HG03558 (cell line): Measurements from ENCODE around the gene PRXL2A.
"Not testable (repeated sequence)": the region's sequence is repeated elsewhere in the genome, so short reads cannot be mapped to it uniquely, and the experiment has no call there.

Experiments used
- ATAC-seq: cut with Tn5 transposase; IDR thresholded peaks from one replicate; pipeline ENCODE4 v1.9.1; 2021; ENCODE audit warnings: moderate number of reproducible peaks; ENCODE audit not compliant: unreplicated experiment; ENCODE audit errors: extremely low read depth

PRXL2A gene

DNA sequence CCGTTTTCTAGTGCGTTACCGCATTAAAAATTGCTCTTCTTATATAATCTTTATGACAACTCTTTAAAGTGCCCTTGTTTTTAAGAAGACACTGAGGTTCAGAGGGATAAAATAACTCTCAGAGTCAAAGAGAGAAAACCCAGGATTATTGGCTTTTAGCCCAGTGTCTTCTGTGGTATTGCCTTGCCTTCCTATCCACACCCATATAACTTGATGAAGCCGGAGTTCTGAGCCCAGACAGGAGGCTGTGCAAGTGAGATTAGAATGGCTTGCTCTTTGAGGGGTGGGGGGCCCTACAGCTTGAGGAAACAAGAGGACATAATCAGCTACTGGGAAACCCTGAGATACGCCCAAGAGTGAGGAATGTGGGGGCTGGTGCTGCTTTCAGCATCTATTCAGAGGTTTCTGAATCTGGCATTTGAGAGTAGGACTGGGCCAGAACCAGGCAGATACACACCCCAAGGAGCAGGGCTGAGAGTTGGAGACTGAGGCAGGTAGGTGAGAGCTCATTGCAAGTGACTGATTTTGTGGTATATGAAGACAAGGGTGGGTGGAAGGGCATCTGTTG is 2.3 kb downstream of the PRXL2A start:
- ATAC-seq, result no peak

DNA sequence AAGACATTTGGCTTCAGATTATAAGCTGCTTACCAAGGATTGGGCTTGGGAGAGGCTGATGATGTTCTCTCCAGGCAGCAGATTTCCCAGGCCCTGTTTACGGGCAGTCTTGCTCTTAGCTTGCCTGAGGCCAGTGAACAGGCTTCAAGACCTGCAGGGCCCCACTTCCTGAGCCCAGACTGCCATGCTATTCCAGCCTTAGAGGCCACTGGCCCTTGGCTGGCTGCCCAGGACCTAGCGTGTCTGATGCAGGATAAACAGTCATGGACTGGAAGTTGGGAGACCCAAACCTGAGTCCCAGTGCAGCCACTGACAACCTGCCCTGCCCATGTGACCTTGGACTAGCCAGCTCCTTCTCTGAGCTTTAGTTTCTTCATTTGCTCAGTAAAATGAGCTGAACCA is 2.9 kb downstream of the PRXL2A start:
- no peak for ATAC-seq

DNA sequence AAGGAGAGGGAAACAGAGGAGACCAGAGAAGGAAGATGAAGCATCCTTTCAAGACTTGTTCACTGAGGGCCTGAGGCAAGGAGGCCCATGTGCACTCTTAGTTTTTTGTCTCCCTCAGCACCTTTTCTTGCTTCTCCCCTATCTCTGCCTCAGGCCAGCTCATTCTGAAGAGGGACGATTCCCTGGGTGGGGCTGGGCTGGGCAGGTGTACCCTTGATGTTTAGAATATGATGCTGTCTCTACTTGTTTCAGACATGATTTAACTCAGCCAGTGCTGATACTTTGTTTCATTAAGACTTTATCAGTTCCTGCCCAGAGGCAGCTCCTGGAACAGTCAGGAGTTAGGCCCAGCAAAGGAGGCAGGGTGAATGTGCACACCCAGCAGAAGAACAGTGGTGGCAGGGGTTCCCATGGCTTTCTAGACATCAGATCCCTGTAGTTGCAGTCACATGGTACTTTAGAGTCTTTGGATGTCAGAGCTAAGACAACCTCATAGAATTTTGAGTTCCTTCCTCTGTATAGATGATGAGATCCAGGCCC is 3.4 kb downstream of the PRXL2A start:
- no peak for ATAC-seq

DNA sequence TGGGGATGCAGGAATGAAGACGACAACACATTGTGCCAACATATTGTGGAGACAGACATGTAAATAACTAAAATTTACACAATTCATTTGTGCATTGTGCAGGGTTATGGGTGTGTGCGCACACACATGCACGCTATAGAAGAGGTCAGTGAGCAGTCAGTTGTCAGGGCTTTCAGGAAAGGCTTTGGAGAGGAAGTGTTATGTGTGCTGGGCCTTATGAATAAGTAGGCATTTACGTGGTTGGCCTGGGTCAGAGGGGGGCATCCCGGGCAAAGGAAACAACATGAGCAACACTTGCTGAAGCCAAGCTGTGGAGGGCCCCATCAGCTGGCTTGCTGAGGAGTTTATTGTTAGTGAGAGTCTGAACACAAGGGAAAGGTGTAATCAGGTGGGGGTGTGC is 4.1 kb downstream of the PRXL2A start:
- no peak for ATAC-seq

DNA sequence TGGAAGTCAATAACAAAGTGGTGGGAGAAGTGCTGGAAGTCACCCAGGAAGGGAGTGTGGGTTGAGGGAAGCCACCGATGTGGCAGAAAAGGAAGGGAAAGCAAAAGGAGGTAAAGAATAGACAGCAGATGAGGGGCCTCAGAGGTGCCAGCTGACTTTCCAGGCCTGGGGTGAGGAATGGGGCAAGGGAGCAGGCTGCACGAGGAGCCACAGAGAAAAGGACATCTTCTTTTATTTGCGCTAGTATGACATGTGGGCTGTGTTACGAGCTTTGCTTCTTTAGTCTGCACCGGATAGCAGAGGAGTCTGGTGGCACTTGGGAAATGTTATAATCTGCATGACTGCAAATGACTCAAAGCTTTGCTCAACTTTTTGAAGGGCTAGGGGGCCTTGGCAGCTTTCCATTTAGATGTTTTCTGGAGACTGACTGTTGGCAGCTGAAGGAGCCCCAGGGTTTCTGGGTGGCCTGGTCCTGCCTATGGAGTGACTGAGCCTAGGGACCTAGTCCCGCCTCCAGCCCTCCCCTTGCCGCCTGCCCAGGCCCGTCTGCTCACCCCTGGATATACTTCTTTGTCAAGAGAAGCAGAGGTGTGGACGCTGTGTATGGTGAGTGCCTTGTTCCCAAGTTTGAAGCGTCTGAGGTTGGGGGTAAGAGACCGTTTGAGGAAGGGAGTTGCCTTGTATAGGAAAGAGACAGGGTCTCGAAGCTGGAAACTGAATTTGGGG is 5.1 kb downstream of the PRXL2A start:
- ATAC-seq, result no peak

DNA sequence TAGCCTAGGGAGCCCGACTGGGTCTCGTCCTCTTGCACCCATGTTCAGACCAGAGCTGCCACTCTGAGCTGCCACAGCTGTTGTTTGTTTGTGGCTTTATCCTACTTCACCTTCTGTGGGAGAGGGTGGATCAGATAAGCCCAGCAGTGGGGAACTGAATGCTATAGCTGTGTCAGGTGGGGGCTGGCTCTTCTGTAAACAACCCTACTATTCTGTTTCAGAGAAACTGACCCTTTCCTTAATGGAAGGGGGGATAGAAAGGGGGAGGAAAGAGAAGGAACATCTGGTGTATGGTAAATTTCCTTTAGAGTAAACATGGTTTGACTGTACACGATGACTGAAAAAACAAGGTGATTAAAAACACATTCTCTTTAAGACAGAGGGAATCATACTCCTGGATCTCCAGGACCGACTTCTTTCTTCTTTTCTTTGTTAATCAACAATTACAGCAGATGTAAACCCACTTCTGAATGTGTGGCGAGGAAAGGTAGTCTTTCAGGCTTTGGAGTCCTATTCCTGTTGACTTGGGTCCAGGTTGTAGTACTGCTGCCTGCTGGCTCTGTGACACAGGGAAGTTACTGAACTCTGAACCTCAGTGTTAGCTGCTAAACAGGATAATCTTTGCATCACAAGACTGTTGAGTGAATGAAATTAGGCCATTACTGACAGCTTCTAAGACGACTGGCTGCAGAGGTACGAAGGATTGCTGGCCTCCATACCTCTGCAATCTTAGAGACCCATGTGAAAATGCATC is 6.0 kb downstream of the PRXL2A start:
- no peak for ATAC-seq

DNA sequence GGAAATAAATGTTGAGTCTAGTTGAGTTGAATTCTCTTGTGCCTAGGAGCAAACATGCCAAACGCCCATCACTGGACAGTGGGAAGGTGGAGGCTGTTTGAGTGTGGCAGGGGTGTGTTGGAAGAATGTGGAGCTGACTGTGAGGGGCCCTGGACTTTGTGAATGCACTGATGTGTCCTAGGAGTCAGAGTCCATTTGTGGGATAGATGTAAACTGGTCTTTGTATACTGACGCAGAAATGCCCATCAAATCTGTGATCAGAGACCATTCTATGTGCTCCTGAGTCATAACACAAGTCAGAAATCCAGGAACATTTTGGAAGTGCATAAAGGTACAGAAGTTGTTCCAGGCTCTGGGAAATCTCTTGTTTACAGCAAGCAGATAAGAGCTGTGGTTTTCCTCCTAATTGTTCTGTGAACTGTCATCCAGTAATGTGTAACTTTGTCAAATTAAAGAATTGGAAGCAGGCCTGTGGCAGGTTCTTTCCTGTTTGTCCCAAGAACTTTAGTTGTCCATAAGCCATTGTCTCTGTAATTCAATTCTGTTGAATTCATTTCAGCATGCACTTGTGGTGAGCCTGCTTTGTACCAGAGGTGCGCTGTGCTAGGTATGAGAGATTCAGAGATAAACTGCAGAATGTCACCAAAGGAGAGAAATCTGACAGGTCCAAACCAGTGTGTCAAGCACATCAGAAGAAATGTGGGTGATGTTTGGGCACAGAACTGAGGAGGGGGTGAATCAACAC is 7.6 kb downstream of the PRXL2A start:
- no peak for ATAC-seq

DNA sequence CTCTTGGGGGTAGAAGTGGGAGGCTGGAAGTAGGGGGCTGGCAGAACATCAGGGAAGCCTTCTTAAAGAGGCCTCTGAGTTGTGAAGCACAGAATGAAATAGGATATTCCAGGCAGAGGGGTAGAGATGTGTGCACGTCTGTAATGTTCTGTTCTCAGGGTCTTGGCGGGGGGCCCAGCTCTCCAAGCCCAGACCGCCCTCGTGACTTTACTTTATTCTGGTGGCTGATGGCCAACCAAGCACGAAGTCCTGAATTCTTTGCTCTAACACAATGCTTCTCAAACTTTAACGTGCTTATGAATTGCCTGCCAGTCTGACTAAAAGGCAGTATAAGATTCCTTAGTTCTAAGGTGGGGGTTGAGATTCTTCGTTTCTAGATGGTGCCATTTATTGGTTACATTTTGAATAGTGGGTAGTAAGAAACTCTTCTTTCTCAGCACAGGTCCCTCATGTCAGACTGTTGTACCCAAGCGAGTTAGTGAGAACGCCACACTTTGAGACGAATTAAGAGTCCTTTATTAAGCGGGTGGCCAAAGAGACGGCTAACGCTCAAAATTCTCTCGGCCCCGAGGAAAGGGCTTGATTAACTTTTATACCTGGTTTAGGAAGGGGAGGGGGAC is 8.2 kb downstream of the PRXL2A start:
- no peak for ATAC-seq

DNA sequence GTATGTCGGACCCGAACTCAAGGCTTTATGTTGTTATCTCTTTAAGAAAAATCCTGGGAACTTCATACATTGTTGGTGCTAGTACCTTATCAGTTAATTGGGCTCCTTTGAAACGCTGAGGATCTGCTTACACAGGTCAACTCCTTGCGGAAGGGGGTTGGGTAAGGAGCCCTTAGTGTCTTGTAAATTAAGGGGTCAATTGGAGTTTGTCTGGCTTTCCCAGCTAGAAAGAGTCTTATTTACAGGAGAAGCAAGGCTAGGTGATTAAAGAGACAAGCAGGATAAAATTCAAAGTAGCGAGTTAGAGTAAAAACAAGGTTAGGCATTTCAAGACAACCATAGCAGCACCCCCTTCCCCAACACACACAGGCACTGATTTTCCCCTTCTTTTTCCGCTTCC is 8.9 kb downstream of the PRXL2A start:
- not testable (repeated sequence) for ATAC-seq

DNA sequence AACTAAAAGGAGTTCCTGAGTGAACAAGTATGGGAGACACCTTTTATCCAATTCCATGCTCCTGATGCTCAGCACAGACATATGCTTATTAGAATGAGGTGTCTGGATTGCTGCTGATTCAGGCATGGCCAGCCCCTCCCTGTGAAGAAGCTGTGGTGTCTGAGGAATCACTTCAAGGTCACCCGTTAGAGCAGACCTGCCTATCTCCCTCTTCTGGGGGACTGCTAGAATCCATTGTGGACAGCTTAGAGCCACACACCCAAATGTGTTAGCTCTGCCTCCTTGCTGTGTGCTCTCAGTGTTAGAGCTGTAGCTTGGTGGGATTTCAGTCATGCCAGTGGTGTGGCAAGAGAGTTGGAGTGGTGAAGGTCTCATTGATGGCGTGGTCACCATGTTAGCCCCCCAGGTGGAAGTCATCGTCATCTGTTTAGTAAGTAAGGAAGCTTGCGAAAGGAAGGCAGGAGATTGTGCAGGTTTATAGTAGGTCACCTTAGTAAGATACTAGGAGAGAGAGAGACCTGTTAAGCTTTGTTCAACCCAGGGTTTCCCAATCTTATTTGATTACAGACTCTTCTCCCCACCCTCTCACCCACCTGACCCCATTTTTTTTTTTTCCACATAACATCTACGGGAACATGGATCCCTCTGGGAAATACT is 12.8 kb downstream of the PRXL2A start:
- ATAC-seq, result no peak

DNA sequence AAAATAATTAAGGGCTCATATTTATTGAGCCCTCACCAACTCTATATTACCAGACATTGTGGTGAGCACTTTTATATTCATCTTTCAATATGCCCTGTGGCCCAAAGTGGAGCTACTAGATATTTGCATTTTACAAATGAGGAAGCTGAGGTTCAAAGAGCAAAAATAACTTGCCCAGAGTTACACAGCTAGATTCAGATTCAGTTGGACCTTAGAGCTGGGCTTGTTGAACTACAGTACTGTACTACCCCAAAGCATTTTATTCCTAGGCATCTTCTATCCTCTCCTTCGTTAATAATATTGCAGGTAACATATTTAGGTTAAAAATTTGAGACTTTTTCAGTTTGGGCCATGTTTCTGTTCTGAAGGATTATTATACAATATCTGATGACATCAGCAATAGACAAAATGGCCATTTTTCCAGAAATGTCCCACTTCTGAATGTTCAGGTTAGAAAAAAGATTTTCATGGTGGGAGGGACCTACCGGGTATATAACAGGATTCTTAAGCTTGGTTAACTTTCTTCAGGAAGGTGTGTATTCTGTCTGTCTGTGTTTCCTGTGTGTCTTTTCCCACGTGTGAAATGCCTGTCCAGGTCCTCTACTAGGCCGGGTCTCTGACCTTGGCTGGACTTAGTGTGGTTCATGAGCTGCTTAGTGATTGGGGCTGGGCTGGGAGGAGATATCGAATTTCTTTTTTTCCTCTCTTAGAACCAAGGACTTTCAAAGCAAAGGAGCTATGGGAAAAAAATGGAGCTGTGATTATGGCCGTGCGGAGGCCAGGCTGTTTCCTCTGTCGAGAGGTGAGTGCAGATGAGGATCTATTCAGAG is 13.6 kb downstream of the PRXL2A start:
- peak; percentile 83 for ATAC-seq

DNA sequence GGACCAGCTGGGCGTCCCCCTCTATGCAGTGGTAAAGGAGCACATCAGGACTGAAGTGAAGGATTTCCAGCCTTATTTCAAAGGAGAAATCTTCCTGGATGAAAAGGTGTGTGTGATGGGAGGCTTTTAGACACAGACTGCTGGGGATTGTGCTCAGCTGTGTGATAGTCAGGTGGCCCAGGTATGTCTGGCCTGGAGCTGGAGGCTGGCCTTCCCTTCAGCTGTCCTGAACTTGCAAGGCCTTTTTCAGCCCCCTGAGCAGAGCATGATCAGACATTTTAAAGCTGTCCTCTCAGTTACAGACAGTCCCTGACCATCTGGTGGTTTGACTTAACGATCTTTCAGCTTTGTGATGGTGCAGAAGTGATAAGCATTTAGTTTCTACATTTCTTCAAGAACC is 17.6 kb downstream of the PRXL2A start:
- no peak for ATAC-seq

DNA sequence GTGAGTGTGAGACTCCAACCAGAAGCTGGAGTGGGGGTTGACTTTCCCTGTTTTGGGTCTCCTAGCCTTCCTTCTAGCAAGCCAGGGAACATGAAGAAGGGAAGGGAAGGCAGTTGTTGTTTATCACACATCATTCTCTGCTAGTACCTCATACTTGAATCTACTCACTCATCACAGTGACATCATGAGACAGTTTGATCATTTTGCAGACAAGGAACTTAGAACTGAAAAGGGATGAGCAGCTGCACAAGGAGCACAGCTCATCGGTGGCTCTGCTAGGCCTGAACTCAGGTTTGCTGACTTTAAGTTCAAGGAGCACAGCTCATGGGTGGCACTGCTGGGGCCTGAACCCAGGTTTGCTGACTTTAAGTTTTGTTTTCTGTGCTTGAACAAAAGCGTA is 19.2 kb downstream of the PRXL2A start:
- no peak for ATAC-seq

DNA sequence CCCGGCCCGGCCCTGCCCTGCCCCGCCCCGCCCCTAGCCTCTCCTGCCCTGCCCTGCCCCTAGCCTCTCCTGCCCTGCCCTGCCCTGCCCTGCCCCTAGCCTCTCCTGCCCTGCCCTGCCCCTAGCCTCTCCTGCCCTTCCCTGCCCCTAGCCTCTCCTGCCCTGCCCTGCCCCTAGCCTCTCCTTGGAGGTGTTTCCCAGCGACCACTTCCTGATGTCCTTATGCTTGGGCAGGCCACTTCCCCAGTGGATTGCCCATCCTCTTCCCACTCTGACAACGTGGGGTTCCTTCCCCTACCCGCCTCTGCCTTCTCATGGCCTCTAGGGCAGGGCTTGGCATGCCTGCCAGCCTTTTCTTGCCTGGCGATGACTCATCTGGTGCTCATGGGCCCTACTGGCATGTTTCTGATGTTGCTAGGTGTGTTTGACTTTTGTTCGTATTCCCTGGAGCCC is 21.2 kb downstream of the PRXL2A start:
- no peak for ATAC-seq

DNA sequence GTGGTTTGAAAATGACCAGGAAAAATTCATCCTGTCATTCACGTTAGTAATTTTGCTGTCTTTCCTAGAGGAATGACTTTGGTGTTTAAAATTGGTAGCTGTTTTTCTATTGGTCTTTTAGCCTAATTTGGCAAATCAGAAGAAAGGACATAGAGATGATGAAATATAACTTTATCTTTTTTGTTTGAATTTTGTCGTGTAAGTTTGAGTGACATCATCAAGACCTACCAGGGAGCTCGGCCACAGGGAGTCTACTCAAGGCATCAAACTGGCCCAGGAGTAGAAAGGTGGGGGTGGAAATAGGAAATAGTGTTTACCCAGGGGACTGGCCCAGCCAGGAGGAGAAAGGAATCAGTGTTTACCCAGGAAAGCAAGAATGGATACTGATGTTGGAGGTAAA is 24.8 kb downstream of the PRXL2A start:
- no peak for ATAC-seq

DNA sequence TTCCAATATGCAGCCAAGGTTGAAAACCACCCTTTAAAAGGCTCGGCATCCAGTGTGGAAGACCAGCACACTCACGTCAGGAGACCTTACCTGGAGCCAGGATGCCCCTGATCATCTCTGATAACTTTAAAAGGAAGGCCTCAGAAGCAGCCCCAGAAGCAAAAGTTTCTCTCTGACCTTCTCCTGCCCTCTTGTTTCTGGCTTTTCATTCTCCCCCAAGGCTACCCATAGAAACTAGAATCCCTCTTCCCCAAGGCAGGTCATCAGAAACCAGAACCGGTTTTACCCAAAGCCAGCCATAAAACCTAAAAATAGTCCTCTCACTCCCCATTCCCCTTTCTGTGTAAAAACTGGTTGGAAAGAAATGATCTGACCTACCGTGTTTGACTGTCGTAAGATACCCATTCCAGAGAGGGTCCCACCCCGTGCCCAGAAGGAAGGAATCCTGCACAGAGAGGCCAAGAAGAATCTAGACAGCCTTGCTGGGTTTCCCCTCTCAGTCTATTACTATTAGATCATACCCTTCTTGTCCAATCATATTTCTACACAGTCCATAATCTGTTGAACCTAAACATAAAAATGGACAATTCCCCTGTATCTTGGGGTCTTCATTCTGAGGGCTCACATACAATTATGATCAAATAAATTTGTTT is 28.2 kb downstream of the PRXL2A start:
- ATAC-seq, result no peak

DNA sequence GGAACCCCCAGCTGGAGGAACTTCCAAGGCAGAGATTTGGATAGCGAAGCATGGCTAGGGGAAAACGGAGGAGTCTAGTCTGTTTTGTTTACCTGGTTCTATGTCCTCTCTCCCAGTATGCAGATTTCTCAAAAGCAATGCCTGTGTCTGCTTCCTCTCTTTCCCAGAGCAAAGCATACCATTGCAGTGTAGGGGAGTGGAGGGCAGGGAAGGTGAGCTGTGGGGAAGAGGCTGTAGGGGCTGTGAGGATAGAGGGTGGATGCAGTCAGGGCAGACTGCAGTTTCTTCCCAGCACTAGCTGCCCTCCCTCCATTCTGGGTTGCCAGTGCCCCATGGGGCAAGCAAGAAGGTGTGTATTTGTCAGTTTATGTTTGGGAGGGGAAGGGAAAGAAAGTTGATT is 28.9 kb downstream of the PRXL2A start:
- ATAC-seq, result no peak

DNA sequence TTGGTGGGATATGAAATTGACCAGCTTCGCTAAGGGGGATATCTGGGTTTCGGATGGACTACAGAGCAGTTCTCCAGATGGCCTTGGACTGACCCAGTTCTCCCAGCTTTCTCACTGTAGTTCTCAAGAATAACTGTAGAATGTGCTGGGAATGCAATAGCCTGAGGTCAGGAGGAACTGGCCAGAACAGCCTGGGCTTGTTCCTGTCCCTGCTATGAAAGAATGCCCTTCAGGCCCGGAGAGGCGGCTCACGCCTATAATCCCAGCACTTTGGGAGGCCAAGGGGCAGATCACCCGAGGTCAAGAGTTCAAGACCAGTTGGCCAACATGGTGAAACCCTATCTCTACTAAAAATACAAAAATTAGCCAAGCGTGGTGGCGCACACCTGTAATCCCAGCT is 33.5 kb downstream of the PRXL2A start:
- ATAC-seq, result no peak
